ENCODE results near the gene PAFAH2. TPM values are rescaled to one million over a fixed set of nuclear protein-coding genes. Genes with fewer than 3 reads are reported as not detected.

PAFAH2 gene
- 1 to 10 TPM; 4.7 to 5.2 TPM for total RNA-seq

DNA sequence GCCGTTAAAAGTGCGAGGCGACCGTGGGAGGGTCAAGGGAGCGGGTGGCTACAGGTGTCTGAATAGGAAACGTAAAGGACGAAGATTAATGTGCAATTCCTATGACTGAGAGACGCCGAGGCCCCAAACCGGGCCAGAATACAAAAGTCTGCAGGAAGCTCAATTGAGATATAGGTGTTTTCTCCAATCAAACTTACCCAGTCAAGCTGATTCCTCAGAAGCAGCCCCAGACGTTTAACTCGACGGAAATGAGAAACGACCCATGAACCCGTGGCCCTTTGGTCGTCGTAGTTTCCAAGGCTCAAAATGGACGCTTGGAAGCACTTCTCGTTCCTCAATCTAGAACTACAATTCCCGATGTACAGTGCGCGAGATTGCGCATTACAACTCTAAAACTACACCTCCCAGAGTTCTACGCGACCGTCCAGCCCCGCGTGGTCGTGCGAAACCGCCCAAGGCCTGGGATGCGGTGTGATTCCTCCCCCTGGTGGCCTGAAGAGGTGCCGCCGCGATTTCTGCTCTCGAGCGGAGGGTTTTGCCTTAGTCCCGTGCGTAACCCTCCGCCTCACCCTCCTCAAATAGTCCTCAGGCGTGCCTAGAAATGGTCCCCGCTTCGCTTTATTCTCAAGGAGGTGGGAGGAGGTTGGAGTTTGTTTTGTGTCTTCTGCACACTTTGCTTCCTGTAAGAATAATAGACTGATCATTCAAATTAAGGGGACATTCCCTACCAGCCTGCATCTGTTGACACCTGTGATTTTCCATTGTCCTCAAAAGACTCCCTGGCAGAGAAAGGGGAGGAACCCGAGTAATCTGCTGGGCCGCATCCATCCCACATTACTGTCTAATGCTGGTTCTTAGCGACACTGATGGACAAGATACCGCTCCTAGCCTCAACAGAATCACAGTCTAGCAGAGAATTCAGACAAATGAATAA is at the start of gene PAFAH2:
TSS of gene PAFAH2 (minus strand) at position 236 of the 934 bp plus-strand sequence. CDS start 7,247 bp downstream, outside the sequence.
- H3K27me3 Mint-ChIP-seq (ENCODE audit: low read depth): no peaks in the 10 kb centered on the region
- CTCF ChIA-PET: interaction anchor here (0.6 to 11.0 kb wide), 21 partner anchors 10 to 503 kb away, joined by 3 to 154 read pairs (median 4); partner anchors contain the start of genes MTFR1L and PAQR7
- H3K4me1 Mint-ChIP-seq (ENCODE audit: low read depth): peaks cover 20% of the 10 kb centered on the region
- peaks cover 2% of the 10 kb centered on the region for H3K36me3 Mint-ChIP-seq (ENCODE audit: low read depth)
- H3K4me3 Mint-ChIP-seq: peak within 1 kb of the TSS; percentile 97
- intact Hi-C loops (cut with micrococcal nuclease): loop anchor here (1.0 to 10.0 kb wide), 9 partner anchors 8 to 753 kb away; partner anchors contain the start of genes AUNIP and RSRP1
- H3K9me3 Mint-ChIP-seq: no peaks in the 10 kb centered on the region
- H3K27ac Mint-ChIP-seq: peak within 1 kb of the TSS; percentile 94
- peak; percentile 99 for DNase-seq

DNA sequence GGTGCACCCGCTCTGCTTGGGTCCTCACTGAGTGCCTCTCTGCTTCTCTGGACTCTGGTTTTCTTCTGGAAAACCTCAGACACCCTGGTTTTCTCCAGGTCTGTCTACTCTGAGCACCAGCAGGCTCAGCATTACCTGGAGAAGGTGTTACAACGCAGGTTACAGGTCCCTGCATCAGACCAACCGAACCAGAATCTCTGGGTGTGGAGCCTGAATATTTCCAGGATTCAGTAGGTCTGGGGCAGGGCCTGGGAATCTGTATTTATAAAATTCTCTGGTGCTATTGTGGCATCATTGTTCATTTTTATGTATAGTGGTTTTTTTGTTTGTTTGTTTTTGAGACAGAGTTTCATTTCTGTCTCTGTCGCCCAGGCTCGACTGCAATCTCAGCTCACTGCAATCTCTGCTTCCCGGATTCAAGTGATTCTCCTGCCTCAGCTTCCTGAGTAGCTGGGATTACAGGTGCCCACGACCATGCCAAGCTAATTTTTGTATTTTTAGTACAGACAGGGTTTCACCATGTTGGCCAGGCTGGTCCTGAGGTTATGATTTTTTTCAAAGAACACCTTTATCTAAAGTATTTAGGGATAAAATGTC is 49.5 kb upstream of the PAFAH2 start:
- H3K27ac Mint-ChIP-seq: no peak overlapping the region
- no peaks in the 10 kb centered on the region for H3K36me3 Mint-ChIP-seq (ENCODE audit: low read depth)
- peaks cover 50% of the 10 kb centered on the region for H3K27me3 Mint-ChIP-seq (ENCODE audit: low read depth)
- H3K9me3 Mint-ChIP-seq: no peaks in the 10 kb centered on the region
- H3K4me1 Mint-ChIP-seq (ENCODE audit: low read depth): peaks cover 6% of the 10 kb centered on the region
- no peak for DNase-seq
- no peak overlapping the region for H3K4me3 Mint-ChIP-seq
- intact Hi-C loops (cut with micrococcal nuclease): no loop called here
- CTCF ChIA-PET: no interaction called here

DNA sequence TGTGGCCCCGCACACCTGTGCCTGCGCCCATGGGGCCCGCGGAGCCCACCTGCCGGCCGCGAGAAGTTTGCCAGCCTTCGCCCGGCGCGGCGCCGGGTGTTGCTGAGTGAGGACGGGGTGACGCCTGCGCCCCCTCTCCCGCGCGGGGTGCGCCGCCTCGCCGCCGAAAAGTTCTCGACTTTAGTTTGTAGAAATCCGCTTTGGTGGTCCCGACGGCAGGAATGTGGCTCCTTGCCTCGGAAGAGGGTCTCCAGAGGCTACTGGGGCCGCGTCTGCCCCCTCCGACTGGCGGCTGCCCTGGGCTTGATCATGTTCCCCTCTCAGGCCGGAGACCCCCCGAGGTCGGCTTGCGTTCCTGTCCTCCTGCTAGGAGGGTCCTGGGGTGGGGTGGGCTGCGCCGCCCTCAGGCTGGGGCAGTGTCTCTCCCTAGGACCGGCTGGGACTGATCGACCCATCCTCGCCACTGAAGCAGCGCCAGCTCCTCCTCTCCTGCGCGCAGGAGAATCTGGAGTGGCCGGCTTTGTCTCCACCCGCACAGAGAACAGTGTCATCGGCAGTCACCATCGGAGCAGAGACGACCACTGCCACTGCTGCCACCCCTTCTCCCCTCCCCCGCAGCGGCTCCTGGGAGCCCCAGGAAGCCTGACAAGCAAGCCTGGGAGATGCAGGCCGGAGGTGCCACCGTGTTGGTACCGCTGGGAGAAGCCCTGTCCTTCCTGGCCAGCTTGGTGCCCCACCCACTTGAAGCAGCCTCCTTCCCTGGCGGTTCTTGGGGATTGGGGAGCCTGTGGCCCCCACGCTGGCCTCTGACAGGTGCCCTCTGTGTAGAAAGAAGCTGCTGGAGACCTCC is 48.6 kb upstream of the PAFAH2 start:
- no peak overlapping the region for H3K27ac Mint-ChIP-seq
- peaks cover 50% of the 10 kb centered on the region for H3K27me3 Mint-ChIP-seq (ENCODE audit: low read depth)
- H3K9me3 Mint-ChIP-seq: no peaks in the 10 kb centered on the region
- intact Hi-C loops (cut with micrococcal nuclease): no loop called here
- CTCF ChIA-PET: no interaction called here
- peaks cover 6% of the 10 kb centered on the region for H3K4me1 Mint-ChIP-seq (ENCODE audit: low read depth)
- H3K36me3 Mint-ChIP-seq (ENCODE audit: low read depth): no peaks in the 10 kb centered on the region
- no peak for DNase-seq
- no peak overlapping the region for H3K4me3 Mint-ChIP-seq

GRCh38 chr1:26045722-26046245 is 47.9 kb upstream of the PAFAH2 start, which contains the start of gene SLC30A2:
Gene SLC30A2 (minus strand): TSS chr1:26046118. CDS start chr1:26045896, 222 bp downstream.
- Mint-ChIP-seq H3K27me3 (ENCODE audit: low read depth) (peaks cover 50% of the 10 kb centered on the region), H3K4me3 (no peak within 1 kb of the TSS), H3K36me3 (ENCODE audit: low read depth) (no peaks in the 10 kb centered on the region), H3K4me1 (ENCODE audit: low read depth) (peaks cover 6% of the 10 kb centered on the region), H3K9me3 (no peaks in the 10 kb centered on the region), H3K27ac (peak within 1 kb of the TSS; percentile 50)
- intact Hi-C loops (cut with micrococcal nuclease): no loop called here
- CTCF ChIA-PET: interaction anchor here (1.2 to 1.4 kb wide), 2 partner anchors 9 to 11 kb away, joined by 3 to 4 read pairs; no protein-coding TSS in a partner anchor
- no peak for DNase-seq

DNA sequence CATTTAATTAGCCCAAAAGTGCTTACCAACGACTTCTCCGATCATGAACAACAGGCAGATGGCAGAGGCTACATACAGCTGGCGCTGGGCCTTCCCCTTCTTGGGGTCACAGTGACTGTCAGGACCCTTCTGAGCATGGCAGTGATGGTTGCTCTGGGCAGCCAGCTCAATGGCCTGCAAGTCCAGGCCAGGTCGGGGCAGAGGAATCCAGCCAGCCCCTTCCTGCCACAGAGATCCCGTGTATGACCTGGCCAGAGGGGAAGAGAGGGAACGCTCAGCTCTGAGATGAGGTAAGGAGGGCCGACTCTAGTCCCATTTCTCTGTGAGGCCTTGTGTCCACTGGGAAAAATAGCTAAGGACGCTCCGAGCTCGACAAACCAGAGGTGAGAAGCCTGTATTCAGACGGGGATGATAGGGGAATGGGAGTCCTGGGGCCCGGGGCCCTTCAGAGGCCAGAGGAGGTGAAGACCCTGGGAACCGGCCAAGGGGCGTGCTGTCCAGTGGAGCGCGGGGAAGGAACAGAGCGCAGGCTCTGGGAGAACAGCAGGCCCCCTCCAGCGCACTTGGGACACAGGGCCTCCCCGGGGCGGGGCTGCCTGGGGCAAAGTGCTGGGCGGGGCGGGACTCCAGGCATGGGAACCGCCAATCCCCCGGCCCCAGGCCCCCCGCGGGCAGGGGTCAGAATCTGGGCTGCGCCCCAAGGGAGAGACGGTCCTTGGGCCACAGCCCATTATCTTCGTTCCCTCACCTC is 47.3 kb upstream of the PAFAH2 start:
- H3K9me3 Mint-ChIP-seq: no peaks in the 10 kb centered on the region
- no peak for DNase-seq
- CTCF ChIA-PET: interaction anchor here (1.0 to 1.5 kb wide), 4 partner anchors 9 to 58 kb away, joined by 3 to 5 read pairs (median 4); no protein-coding TSS in a partner anchor
- peaks cover 6% of the 10 kb centered on the region for H3K4me1 Mint-ChIP-seq (ENCODE audit: low read depth)
- H3K36me3 Mint-ChIP-seq (ENCODE audit: low read depth): no peaks in the 10 kb centered on the region
- H3K4me3 Mint-ChIP-seq: no peak overlapping the region
- peaks cover 48% of the 10 kb centered on the region for H3K27me3 Mint-ChIP-seq (ENCODE audit: low read depth)
- peak overlapping the region; percentile 50 for H3K27ac Mint-ChIP-seq
- intact Hi-C loops (cut with micrococcal nuclease): no loop called here

DNA sequence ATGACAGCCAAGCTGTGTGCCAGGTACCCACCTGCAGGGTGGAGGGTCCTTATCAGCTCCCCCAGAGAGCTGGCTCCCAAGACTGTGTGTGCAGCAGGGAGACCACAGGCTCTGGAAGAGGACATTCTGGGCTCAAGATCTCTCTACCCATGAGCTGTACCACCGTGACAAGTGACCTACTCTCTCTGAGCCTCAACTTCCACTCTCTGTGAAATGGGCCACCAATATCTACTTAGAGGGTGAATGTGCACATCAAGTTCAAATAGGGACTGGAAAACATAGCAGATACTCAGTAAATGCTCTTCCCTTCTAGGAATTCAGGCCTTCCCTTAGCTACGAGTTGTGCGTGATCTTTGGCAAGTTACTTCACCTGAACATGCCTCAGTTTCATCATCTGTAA is 46.6 kb upstream of the PAFAH2 start:
- no peak overlapping the region for H3K27ac Mint-ChIP-seq
- H3K9me3 Mint-ChIP-seq: no peaks in the 10 kb centered on the region
- CTCF ChIA-PET: interaction anchor here (0.6 to 1.5 kb wide), 5 partner anchors 9 to 177 kb away, joined by 3 to 5 read pairs (median 3); no protein-coding TSS in a partner anchor
- H3K4me3 Mint-ChIP-seq: no peak overlapping the region
- peaks cover 6% of the 10 kb centered on the region for H3K4me1 Mint-ChIP-seq (ENCODE audit: low read depth)
- peaks cover 42% of the 10 kb centered on the region for H3K27me3 Mint-ChIP-seq (ENCODE audit: low read depth)
- no peaks in the 10 kb centered on the region for H3K36me3 Mint-ChIP-seq (ENCODE audit: low read depth)
- intact Hi-C loops (cut with micrococcal nuclease): no loop called here
- DNase-seq: no peak

GRCh38 chr1:26043765-26044164 is 45.9 kb upstream of the PAFAH2 start:
- DNase-seq: no peak
- Mint-ChIP-seq H3K9me3 (no peaks in the 10 kb centered on the region), H3K36me3 (ENCODE audit: low read depth) (no peaks in the 10 kb centered on the region), H3K4me3 (no peak overlapping the region), H3K27ac (no peak overlapping the region), H3K4me1 (ENCODE audit: low read depth) (peaks cover 6% of the 10 kb centered on the region), H3K27me3 (ENCODE audit: low read depth) (peaks cover 37% of the 10 kb centered on the region)
- intact Hi-C loops (cut with micrococcal nuclease): no loop called here
- CTCF ChIA-PET: interaction anchor here (0.6 to 1.5 kb wide), 2 partner anchors 9 to 15 kb away, joined by 3 to 5 read pairs; no protein-coding TSS in a partner anchor

DNA sequence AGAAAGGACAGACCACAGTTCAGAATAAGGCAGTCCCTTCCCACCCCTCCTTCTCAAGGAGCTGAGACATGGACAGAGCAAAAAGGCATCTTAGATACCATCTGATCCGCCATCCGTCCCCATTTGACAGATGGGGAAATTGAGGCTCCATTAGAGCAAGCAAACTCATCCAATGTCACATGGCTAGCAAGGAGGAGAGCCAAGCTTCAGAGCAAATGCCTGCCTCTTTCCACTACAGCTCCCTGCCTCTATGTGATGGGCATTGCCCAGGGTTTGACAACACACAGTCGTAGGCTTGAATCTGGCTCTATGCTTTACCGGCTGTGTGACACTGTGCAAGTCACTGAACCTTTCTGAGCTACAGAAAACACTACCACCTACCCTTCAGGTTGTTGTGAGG is 44.1 kb upstream of the PAFAH2 start:
- CTCF ChIA-PET: no interaction called here
- peaks cover 23% of the 10 kb centered on the region for H3K27me3 Mint-ChIP-seq (ENCODE audit: low read depth)
- H3K36me3 Mint-ChIP-seq (ENCODE audit: low read depth): no peaks in the 10 kb centered on the region
- intact Hi-C loops (cut with micrococcal nuclease): no loop called here
- no peak overlapping the region for H3K27ac Mint-ChIP-seq
- peaks cover 6% of the 10 kb centered on the region for H3K4me1 Mint-ChIP-seq (ENCODE audit: low read depth)
- H3K9me3 Mint-ChIP-seq: no peaks in the 10 kb centered on the region
- no peak overlapping the region for H3K4me3 Mint-ChIP-seq
- DNase-seq: no peak

GRCh38 chr1:26041401-26041800 is 43.5 kb upstream of the PAFAH2 start:
- intact Hi-C loops (cut with micrococcal nuclease): no loop called here
- H3K4me1 Mint-ChIP-seq (ENCODE audit: low read depth): peaks cover 5% of the 10 kb centered on the region
- H3K36me3 Mint-ChIP-seq (ENCODE audit: low read depth): no peaks in the 10 kb centered on the region
- peaks cover 18% of the 10 kb centered on the region for H3K27me3 Mint-ChIP-seq (ENCODE audit: low read depth)
- no peak overlapping the region for H3K4me3 Mint-ChIP-seq
- no peak for DNase-seq
- CTCF ChIA-PET: interaction anchor here (0.6 kb wide), 1 partner anchor 319 kb away, joined by 7 read pairs; no protein-coding TSS in a partner anchor
- H3K27ac Mint-ChIP-seq: no peak overlapping the region
- no peaks in the 10 kb centered on the region for H3K9me3 Mint-ChIP-seq

DNA sequence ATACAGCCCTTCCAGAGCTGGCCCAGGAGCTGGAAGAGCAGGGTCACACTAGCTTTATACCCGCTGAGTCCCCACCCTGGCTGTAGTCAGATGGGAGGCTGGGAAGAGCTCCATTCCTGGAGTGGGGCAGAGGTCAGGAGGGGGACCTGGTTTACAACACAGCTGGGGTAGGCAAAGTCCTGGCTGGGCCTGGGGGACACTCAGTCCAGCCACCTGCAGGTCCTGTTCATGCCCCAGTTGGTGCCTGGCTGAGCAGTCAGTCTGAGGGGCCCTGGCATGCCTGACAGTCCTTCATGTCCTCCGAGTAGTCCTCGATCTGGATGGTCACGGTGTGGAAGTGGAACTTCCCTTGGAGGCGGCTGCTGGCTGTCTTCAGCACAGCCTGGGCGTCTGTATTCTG is 41.0 kb upstream of the PAFAH2 start:
- H3K27me3 Mint-ChIP-seq (ENCODE audit: low read depth): peaks cover 8% of the 10 kb centered on the region
- CTCF ChIA-PET: no interaction called here
- DNase-seq: no peak
- H3K4me3 Mint-ChIP-seq: no peak overlapping the region
- no peaks in the 10 kb centered on the region for H3K9me3 Mint-ChIP-seq
- peaks cover 13% of the 10 kb centered on the region for H3K4me1 Mint-ChIP-seq (ENCODE audit: low read depth)
- no peak overlapping the region for H3K27ac Mint-ChIP-seq
- no peaks in the 10 kb centered on the region for H3K36me3 Mint-ChIP-seq (ENCODE audit: low read depth)
- intact Hi-C loops (cut with micrococcal nuclease): loop anchor here (5.0 kb wide), 2 partner anchors 283 to 378 kb away; no protein-coding TSS in a partner anchor

DNA sequence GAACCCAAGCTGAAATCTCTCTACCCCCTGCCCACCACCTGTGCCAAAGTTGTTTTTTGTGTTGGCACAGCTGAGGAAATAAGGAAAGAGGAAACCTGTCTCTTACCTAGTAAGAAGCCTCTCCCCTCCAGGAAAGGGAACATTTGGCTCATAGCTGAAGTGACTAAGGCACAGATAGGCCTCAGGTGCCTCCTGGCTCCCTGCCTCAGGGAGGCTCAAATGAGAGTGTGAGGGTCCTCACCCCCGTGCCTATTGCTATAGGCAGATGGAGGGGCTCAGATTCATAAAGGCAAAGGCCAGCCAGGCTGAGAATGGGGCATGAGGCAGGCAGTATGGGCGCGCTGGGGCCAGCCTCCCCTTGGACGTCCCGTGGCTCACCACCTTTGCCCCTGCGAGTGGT is 40.6 kb upstream of the PAFAH2 start:
- H3K9me3 Mint-ChIP-seq: no peaks in the 10 kb centered on the region
- no peaks in the 10 kb centered on the region for H3K36me3 Mint-ChIP-seq (ENCODE audit: low read depth)
- no peak overlapping the region for H3K27ac Mint-ChIP-seq
- peaks cover 8% of the 10 kb centered on the region for H3K27me3 Mint-ChIP-seq (ENCODE audit: low read depth)
- peaks cover 13% of the 10 kb centered on the region for H3K4me1 Mint-ChIP-seq (ENCODE audit: low read depth)
- DNase-seq: no peak
- CTCF ChIA-PET: no interaction called here
- no peak overlapping the region for H3K4me3 Mint-ChIP-seq
- intact Hi-C loops (cut with micrococcal nuclease): loop anchor here (5.0 kb wide), 2 partner anchors 284 to 379 kb away; no protein-coding TSS in a partner anchor

All from activated naive CD4-positive, alpha-beta T cell treated with anti-CD3 and anti-CD28 coated beads for 36 hours (primary cell).